A549 (cell line): ENCODE measurements around the gene EFNA5. TPM values are rescaled to one million over a fixed set of nuclear protein-coding genes. Genes with fewer than 3 reads are reported as not detected.

Experiments
- ATAC-seq, 2 experiments: fragments of 200-7000 bp in 1 of 2; fragments of >200 bp in 1 of 2; cut with Nextera tagmentation in 1 of 2; cut with Tn5 transposase in 1 of 2; 3 replicates each; pipeline versions ENCODE4 v1.8.0 to v1.9.1; 2018 to 2020; ENCODE audit warnings: mild to moderate bottlenecking in 1 of 2, moderate library complexity in 1 of 2
- CTCF ChIA-PET: fragments of 300-600 bp; sonication (Branson Sonifier 250); formaldehyde crosslinking; extraction: SDS; loops from one replicate; lab custom pipeline; 2021; ENCODE audit warnings: antibody characterized with exemption, inconsistent platforms; lab: Yijun Ruan, JAX
- POLR2A ChIA-PET: fragments of 350-600 bp; formaldehyde crosslinking; extraction: SDS; loops from one replicate; lab custom pipeline; 2021; ENCODE audit warnings: antibody characterized with exemption, inconsistent platforms; lab: Yijun Ruan, JAX
- DNase-seq, 2 experiments: peaks; one replicate each; pipeline versions ENCODE4 v3.0.0 to v3.0.0-alpha.2; 2011 to 2016; ENCODE audit warnings: low read depth in 1 of 2, low spot score in 1 of 2
- FAIRE-seq: peaks from 2 replicates; lab custom pipeline; 2011; peaks lifted over from hg19 to GRCh38; lab: Jason Lieb, UNC
- H3K27ac ChIP-seq, 2 experiments: fragments of >200 bp; sonication (Bioruptor Twin); formaldehyde crosslinking; 3 replicates each; pipeline ENCODE4 v1.5.1; 2016 to 2017
- H3K4me1 ChIP-seq: fragments of >200 bp; sonication (Bioruptor Twin); formaldehyde crosslinking; 3 replicates; pipeline ENCODE4 v1.6.1; 2016
- H3K4me2 ChIP-seq: fragments of >200 bp; sonication (Bioruptor Twin); formaldehyde crosslinking; 3 replicates; pipeline ENCODE4 v1.6.1; 2016
- H3K4me3 ChIP-seq: fragments of >200 bp; sonication (Bioruptor Twin); formaldehyde crosslinking; 3 replicates; pipeline ENCODE4 v1.5.1; 2016
- H3K9me3 ChIP-seq: fragments of >200 bp; sonication (Bioruptor Twin); formaldehyde crosslinking; 3 replicates; pipeline ENCODE4 v1.6.1; 2016
- CBX2 ChIP-seq: fragments of 200-600 bp; sonication (generic); IDR thresholded peaks from 2 replicates; pipeline ENCODE4 v1.6.1; 2016; ENCODE audit warnings: low read depth, mild to moderate bottlenecking, borderline replicate concordance
- CEBPB ChIP-seq, 2 experiments: fragments of >200 bp in 1 of 2; sonication (Bioruptor Twin) in 1 of 2; formaldehyde crosslinking in 1 of 2; IDR thresholded peaks; 2 replicates each; pipeline ENCODE4 v1.6.1; 2012 to 2016
- EHMT2 ChIP-seq: fragments of 200-600 bp; sonication (generic); IDR thresholded peaks from 2 replicates; pipeline ENCODE4 v1.6.1; 2016; ENCODE audit warnings: antibody characterized with exemption, low read depth, mild to moderate bottlenecking, moderate library complexity
- FOSB ChIP-seq: fragments of 250-450 bp; sonication (Bioruptor Pico); IDR thresholded peaks from 2 replicates; pipeline ENCODE4 v1.5.0; 2020; ENCODE audit warnings: mild to moderate bottlenecking, moderate library complexity
- FOSL2 ChIP-seq, 2 experiments: fragments of 450-650 bp in 1 of 2; fragments of >200 bp in 1 of 2; sonication (Bioruptor Twin) in 1 of 2; formaldehyde crosslinking; IDR thresholded peaks; 2 replicates each; pipeline versions ENCODE4 v1.5.0 to v1.6.1; 2016 to 2020; ENCODE audit warnings: mild to moderate bottlenecking in 1 of 2, moderate library complexity in 1 of 2
- FOXS1 ChIP-seq: fragments of 250-450 bp; sonication (Bioruptor Pico); IDR thresholded peaks from 2 replicates; pipeline ENCODE4 v1.5.0; 2020; ENCODE audit warnings: mild to moderate bottlenecking, moderate library complexity
- HDAC2 ChIP-seq: fragments of 200-600 bp; sonication (generic); IDR thresholded peaks from 2 replicates; pipeline ENCODE4 v1.6.1; 2016
- HOXB13 ChIP-seq: fragments of 250-450 bp; sonication (Bioruptor Pico); IDR thresholded peaks from 2 replicates; pipeline ENCODE4 v1.5.0; 2020; ENCODE audit warnings: low read depth, mild to moderate bottlenecking, moderate library complexity
- KDM1A ChIP-seq: fragments of 200-600 bp; sonication (generic); IDR thresholded peaks from 2 replicates; pipeline ENCODE4 v1.6.1; 2016; ENCODE audit warnings: low read depth, mild to moderate bottlenecking
- KDM5A ChIP-seq: fragments of 200-600 bp; sonication (generic); IDR thresholded peaks from 2 replicates; pipeline ENCODE4 v1.6.1; 2016; ENCODE audit warnings: antibody characterized with exemption, mild to moderate bottlenecking
- MYC ChIP-seq: IDR thresholded peaks from 2 replicates; pipeline ENCODE4 v1.6.1; 2012; ENCODE audit warnings: mild to moderate bottlenecking, inconsistent platforms, low read length, improper control_type of control experiment, borderline replicate concordance
- NPAS2 ChIP-seq: fragments of 250-450 bp; sonication (Bioruptor Pico); IDR thresholded peaks from 2 replicates; pipeline ENCODE4 v1.8.0; 2022; ENCODE audit warnings: mild to moderate bottlenecking, moderate library complexity, borderline replicate concordance
- RAD21 ChIP-seq, 2 experiments: fragments of >200 bp in 1 of 2; sonication (Bioruptor Twin) in 1 of 2; formaldehyde crosslinking in 1 of 2; IDR thresholded peaks in 1 of 2; conservative IDR thresholded peaks in 1 of 2; 2 replicates in 1 of 2; 3 replicates in 1 of 2; pipeline ENCODE4 v1.6.1; 2012 to 2018; ENCODE audit warnings: inconsistent platforms in 1 of 2
- RARB ChIP-seq: fragments of 250-450 bp; sonication (Bioruptor Pico); IDR thresholded peaks from 2 replicates; pipeline ENCODE4 v1.8.0; 2021; ENCODE audit warnings: mild to moderate bottlenecking, moderate library complexity
- SMC3 ChIP-seq: fragments of >200 bp; sonication (Bioruptor Twin); formaldehyde crosslinking; IDR thresholded peaks from 3 replicates; pipeline ENCODE4 v1.6.1; 2018; ENCODE audit warnings: inconsistent platforms
- SREBF2 ChIP-seq: fragments of 450-650 bp; IDR thresholded peaks from 2 replicates; pipeline ENCODE4 v1.6.1; 2014; ENCODE audit warnings: mild to moderate bottlenecking, moderate library complexity
- TP53 ChIP-seq: fragments of 250-450 bp; sonication (Bioruptor Pico); IDR thresholded peaks from 2 replicates; pipeline ENCODE4 v1.5.0; 2021; ENCODE audit warnings: mild to moderate bottlenecking, moderate library complexity
- ZFP36 ChIP-seq: fragments of 450-650 bp; IDR thresholded peaks from 2 replicates; pipeline ENCODE4 v1.6.1; 2014; ENCODE audit warnings: borderline replicate concordance; ENCODE audit not compliant: partially characterized antibody
- ZSCAN20 ChIP-seq: fragments of 250-450 bp; sonication (Bioruptor Pico); IDR thresholded peaks from 2 replicates; pipeline ENCODE4 v1.8.0; 2022; ENCODE audit warnings: mild to moderate bottlenecking, moderate library complexity
- WGBS: methylation state at CpG from one replicate; pipeline ENCODE4 v1.1.6; 2017; ENCODE audit errors: missing lambda C conversion rate; 5-methylcytosine and 5-hydroxymethylcytosine counted together
- polyA plus RNA-seq, 4 experiments: library from polyadenylated mRNA; depleted of rRNA in 3 of 4; stranded (reverse); fragments of >200 nt; fragmentation: RNase III in 1 of 4; extraction: RNeasy Plus Mini Kit Qiagen cat#74134 plus additional on column Dnase treatment in 1 of 4; gene quantifications; 2 replicates in 3 of 4; 3 replicates in 1 of 4; pipeline ENCODE4 v1.2.3, GENCODE V29; 2011 to 2017
- TF ChIP-seq, protein P1 (sequence below): fragments of >200 bp; sonication (Bioruptor Twin); formaldehyde crosslinking; IDR thresholded peaks from 2 replicates; pipeline ENCODE4 v1.6.1; 2016
- TF ChIP-seq, protein P2 (sequence below): fragments of 250-450 bp; sonication (Bioruptor Pico); IDR thresholded peaks from 2 replicates; pipeline ENCODE4 v1.5.0; 2020; ENCODE audit warnings: low read depth, mild to moderate bottlenecking, moderate library complexity
- TF ChIP-seq, protein P3 (sequence below): fragments of 200-600 bp; sonication (generic); IDR thresholded peaks from 2 replicates; pipeline ENCODE4 v1.6.1; 2016; ENCODE audit warnings: antibody characterized with exemption, mild to moderate bottlenecking, moderate library complexity
- TF ChIP-seq, protein P4 (sequence below): fragments of 250-450 bp; sonication (Bioruptor Pico); IDR thresholded peaks from 2 replicates; pipeline ENCODE4 v1.5.0; 2021; ENCODE audit warnings: mild to moderate bottlenecking, moderate library complexity, borderline replicate concordance

Gene EFNA5
- polyA plus RNA-seq, 2 of the 4 experiments (the other 2 are of a cell fraction) = 8.5 to 20.7 TPM

DNA sequence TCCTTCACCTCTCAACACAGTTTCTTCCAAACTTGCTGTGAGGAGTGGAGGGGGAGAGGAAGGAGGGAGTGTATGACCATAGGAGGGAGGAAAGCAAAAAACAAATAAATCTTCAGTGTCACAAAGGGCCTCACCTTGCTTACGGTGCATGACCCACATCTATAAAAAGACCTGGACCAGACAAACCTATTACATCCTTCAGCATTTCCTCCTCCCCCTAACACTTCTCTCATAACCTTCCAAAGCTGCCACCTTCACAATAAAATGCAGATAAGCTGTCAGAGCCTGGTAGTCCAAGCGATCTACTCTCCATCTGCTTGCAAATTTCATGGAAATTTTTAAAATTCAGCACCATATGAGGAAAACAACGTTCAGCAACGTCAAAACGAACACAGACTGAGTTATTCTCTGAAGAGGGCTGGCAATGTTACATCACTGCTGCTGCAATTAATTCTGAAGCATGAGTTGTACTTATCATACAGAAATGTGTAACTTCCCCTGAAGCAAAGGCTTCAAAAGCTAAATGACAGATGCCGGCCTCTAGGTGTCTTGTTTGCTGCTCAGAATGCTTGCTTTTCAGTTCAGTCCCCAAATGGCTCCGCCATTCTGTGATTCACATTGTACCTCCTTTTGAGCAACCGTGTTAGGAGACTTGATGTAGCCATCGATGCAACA is 62.9 kb downstream of the EFNA5 start:
- DNase-seq (peak in 1 of 2 experiments; percentile 12), ATAC-seq (peak; percentile 15 to 50; a peak in 3 of 6 replicates), FAIRE-seq (no peak)
- POLR2A ChIA-PET = no interaction called here
- peak overlapping the region; percentile 33 for H3K4me2 ChIP-seq
- TF ChIP-seq EHMT2 (peak; percentile 11; the same call in 1 of the 2 replicates), HDAC2 (no peak)
- peaks cover 53% of the 10 kb centered on the region for H3K4me1 ChIP-seq
- 66% methylated on average over 9 of the region's 9 CpGs for WGBS
- no peak overlapping the region for H3K4me3 ChIP-seq
- CTCF ChIA-PET = interaction anchor here (1.5 kb wide), 1 partner anchor 17 kb away, joined by 3 read pairs; no protein-coding TSS in a partner anchor
- H3K27ac ChIP-seq = no peak overlapping the region
- H3K9me3 ChIP-seq = no peaks in the 10 kb centered on the region

DNA sequence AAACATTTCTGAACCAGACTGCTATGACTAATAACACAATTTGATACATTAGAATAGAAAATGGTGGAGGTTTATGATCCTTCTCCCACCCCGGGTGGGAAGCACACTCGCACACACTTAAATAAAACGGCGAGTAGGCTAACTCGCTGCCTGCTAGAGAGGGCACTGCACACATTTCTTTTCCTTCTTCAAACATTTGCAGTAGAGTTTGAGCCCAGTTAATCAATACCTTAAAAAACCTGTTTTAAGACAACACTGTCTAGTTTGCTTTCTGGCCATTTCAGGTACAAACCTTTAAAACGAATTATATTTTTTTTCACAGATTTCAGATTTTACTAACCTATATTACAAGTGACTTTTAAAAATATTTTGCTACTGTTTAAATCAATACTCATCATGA is 63.5 kb downstream of the EFNA5 start:
- no peak overlapping the region for H3K27ac ChIP-seq
- no peak for DNase-seq
- peak overlapping the region; percentile 33; the same call in 1 of the 3 replicates for H3K4me2 ChIP-seq
- no peak overlapping the region for H3K4me3 ChIP-seq
- H3K4me1 ChIP-seq = peaks cover 49% of the 10 kb centered on the region
- TF ChIP-seq ZSCAN20 (CRISPR knock-in tag) = no peak
- ATAC-seq = no peak
- FAIRE-seq = no peak
- 78% methylated on average over 6 of the region's 6 CpGs for WGBS
- ChIA-PET CTCF (interaction anchor here (1.3 kb wide), 1 partner anchor 35 kb away, joined by 3 read pairs; no protein-coding TSS in a partner anchor), POLR2A (no interaction called here)
- H3K9me3 ChIP-seq = no peaks in the 10 kb centered on the region

DNA sequence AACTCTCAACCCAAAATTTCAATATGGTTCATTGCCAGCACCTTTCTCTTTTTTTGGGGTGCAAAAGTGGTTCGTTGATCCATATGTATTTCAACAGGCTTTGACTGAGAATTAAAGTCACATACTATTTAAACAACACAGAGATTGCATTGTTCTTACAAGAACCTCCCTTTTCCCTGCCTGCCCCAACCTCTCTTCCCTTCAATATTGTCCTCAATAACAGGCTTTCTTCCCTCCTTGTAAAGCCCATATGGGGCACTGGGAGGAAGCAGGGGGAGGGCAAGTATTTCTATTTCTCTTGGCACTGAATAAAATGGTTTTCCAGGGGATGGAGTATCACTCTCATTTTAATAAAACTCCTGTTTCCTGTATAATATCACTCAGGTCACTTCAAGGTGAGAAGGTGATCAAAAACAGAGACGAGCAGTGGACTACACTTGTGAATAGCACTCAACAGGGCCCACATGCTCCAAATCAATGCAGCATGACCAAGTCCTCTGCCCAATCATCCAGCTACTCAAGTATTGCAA is 65.1 kb downstream of the EFNA5 start:
- Histone ChIP-seq H3K27ac (no peak overlapping the region), H3K4me2 (no peak overlapping the region), H3K4me1 (peaks cover 45% of the 10 kb centered on the region), H3K4me3 (no peak overlapping the region), H3K9me3 (no peaks in the 10 kb centered on the region)
- 67% methylated on average over 2 of the region's 2 CpGs for WGBS
- ChIA-PET CTCF (interaction anchor here (1.3 kb wide), 1 partner anchor 33 kb away, joined by 3 read pairs; no protein-coding TSS in a partner anchor), POLR2A (no interaction called here)
- TF ChIP-seq CBX2 (no peak), SREBF2 (no peak), KDM5A (no peak), NPAS2 (CRISPR knock-in tag) (no peak), MYC (no peak), EHMT2 (no peak), HOXB13 (no peak), TP53 (CRISPR knock-in tag) (no peak), RAD21 (conservative IDR thresholded peaks at IDR 0.05 in 1 of 2, IDR thresholded peaks at IDR 0.05 in 1 of 2) (no peak), ZFP36 (no peak), SMC3 (no peak), FOSL2 (IDR thresholded peaks at IDR 0.05) (no peak), FOSL2 (CRISPR knock-in tag; IDR thresholded peaks at IDR 0.05) (no peak)
- TF ChIP-seq, protein P1, sequence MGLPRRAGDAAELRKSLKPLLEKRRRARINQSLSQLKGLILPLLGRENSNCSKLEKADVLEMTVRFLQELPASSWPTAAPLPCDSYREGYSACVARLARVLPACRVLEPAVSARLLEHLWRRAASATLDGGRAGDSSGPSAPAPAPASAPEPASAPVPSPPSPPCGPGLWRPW = no peak
- TF ChIP-seq, protein P2, sequence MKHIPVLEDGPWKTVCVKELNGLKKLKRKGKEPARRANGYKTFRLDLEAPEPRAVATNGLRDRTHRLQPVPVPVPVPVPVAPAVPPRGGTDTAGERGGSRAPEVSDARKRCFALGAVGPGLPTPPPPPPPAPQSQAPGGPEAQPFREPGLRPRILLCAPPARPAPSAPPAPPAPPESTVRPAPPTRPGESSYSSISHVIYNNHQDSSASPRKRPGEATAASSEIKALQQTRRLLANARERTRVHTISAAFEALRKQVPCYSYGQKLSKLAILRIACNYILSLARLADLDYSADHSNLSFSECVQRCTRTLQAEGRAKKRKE (CRISPR knock-in tag) = no peak
- DNase-seq (no peak), ATAC-seq (no peak), FAIRE-seq (no peak)

DNA sequence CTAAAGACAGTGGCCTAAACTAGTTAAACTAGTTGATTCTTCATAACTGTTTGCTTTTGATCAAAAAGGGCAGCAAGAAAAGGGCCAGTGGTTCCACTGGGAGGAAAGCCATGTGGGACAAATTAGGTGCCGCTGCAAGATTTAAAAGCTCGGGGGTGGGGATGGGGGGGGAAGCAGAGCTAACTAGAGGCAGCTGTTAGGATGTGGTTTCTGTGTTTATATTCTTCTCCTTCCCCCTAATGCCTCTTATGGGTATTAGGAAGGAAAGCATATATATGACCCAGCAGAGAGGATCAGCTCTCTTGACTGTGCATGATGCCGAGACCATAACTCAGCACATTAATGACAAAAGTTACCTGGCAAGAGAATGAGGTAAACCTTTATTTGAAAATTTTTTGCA is 65.7 kb downstream of the EFNA5 start:
- WGBS = 89% methylated on average over 3 of the region's 3 CpGs
- Histone ChIP-seq H3K4me2 (no peak overlapping the region), H3K4me3 (no peak overlapping the region), H3K27ac (no peak overlapping the region), H3K4me1 (peaks cover 43% of the 10 kb centered on the region), H3K9me3 (no peaks in the 10 kb centered on the region)
- no peak for ATAC-seq
- no peak for DNase-seq
- ChIA-PET POLR2A (no interaction called here), CTCF (no interaction called here)
- FAIRE-seq = no peak
- TF ChIP-seq CEBPB (IDR thresholded peaks at IDR 0.05) (no peak), FOSL2 (IDR thresholded peaks at IDR 0.05) (no peak), FOSL2 (CRISPR knock-in tag; IDR thresholded peaks at IDR 0.05) (no peak), FOXS1 (CRISPR knock-in tag) (no peak), FOSB (CRISPR knock-in tag) (no peak), RARB (CRISPR knock-in tag) (no peak), KDM1A (no peak)
- TF ChIP-seq, protein P3, sequence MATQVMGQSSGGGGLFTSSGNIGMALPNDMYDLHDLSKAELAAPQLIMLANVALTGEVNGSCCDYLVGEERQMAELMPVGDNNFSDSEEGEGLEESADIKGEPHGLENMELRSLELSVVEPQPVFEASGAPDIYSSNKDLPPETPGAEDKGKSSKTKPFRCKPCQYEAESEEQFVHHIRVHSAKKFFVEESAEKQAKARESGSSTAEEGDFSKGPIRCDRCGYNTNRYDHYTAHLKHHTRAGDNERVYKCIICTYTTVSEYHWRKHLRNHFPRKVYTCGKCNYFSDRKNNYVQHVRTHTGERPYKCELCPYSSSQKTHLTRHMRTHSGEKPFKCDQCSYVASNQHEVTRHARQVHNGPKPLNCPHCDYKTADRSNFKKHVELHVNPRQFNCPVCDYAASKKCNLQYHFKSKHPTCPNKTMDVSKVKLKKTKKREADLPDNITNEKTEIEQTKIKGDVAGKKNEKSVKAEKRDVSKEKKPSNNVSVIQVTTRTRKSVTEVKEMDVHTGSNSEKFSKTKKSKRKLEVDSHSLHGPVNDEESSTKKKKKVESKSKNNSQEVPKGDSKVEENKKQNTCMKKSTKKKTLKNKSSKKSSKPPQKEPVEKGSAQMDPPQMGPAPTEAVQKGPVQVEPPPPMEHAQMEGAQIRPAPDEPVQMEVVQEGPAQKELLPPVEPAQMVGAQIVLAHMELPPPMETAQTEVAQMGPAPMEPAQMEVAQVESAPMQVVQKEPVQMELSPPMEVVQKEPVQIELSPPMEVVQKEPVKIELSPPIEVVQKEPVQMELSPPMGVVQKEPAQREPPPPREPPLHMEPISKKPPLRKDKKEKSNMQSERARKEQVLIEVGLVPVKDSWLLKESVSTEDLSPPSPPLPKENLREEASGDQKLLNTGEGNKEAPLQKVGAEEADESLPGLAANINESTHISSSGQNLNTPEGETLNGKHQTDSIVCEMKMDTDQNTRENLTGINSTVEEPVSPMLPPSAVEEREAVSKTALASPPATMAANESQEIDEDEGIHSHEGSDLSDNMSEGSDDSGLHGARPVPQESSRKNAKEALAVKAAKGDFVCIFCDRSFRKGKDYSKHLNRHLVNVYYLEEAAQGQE = no peak
- TF ChIP-seq, protein P4, sequence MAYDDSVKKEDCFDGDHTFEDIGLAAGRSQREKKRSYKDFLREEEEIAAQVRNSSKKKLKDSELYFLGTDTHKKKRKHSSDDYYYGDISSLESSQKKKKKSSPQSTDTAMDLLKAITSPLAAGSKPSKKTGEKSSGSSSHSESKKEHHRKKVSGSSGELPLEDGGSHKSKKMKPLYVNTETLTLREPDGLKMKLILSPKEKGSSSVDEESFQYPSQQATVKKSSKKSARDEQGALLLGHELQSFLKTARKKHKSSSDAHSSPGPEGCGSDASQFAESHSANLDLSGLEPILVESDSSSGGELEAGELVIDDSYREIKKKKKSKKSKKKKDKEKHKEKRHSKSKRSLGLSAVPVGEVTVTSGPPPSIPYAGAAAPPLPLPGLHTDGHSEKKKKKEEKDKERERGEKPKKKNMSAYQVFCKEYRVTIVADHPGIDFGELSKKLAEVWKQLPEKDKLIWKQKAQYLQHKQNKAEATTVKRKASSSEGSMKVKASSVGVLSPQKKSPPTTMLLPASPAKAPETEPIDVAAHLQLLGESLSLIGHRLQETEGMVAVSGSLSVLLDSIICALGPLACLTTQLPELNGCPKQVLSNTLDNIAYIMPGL (CRISPR knock-in tag) = no peak
